HG02588 (cell line): ENCODE measurements around the gene ARHGEF12.

Experiments used
- ATAC-seq: cut with Tn5 transposase; IDR thresholded peaks from one replicate; pipeline ENCODE4 v1.9.1; 2021; ENCODE audit warnings: mild to moderate bottlenecking, moderate library complexity; ENCODE audit not compliant: unreplicated experiment

Gene ARHGEF12

DNA sequence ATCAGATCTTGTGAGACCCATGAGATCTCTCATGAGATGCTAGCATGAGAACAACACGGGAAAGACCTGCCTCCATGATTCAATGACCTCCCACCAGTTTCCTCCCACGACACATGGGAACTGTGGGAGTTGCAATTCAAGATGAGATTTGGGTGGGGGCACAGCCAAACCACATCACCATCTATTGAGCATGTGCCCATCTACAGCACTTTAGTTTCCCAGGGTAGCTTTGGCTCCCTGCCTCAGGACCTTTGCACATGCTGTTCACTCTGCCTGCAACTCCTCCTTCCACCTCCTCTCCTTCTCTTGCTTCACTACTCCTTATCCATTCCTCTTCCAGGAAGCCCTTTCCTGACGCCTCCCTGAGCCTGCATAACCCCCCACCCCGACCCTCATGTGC, 192.5 kb downstream of the ARHGEF12 start:
- ATAC-seq: no peak

DNA sequence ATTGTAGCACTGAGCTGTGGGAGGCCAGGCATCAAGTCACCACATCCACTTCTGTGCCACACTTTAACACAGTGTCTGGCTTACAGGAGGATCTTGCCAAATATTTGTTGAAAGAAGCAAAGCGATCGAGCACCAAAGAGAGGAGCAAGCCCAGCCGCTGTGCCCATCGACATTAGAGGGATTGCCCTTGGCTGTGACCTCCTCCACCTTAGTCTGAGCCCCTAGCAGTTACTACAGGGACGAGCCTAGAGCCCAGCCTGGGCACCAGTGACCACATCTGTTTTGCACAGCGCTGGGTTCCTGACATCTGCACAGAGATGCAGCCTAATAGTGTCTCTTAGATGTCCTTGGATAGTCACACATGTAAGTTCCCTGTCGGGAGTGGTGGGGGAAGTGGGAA, 193.0 kb downstream of the ARHGEF12 start:
- no peak for ATAC-seq

DNA sequence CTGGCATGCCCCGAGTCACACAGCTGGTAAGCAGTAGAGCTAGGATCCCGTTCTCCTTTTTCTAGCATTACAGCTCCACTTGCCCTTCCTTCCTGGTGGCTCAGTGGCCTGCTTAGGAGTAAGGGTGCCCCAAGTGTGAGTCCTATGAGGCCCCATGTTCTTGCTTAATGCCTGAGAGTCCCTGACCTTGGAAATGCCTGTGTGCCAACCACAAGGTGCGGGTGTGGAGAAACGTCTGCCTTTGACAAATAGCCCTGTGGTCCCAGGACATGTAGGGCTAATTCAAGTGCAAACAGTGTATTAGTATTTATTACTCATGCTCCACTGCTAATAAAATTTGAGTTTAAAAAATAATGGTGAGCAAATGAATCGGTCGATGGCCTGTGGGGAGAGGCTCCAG, 193.7 kb downstream of the ARHGEF12 start:
- no peak for ATAC-seq

DNA sequence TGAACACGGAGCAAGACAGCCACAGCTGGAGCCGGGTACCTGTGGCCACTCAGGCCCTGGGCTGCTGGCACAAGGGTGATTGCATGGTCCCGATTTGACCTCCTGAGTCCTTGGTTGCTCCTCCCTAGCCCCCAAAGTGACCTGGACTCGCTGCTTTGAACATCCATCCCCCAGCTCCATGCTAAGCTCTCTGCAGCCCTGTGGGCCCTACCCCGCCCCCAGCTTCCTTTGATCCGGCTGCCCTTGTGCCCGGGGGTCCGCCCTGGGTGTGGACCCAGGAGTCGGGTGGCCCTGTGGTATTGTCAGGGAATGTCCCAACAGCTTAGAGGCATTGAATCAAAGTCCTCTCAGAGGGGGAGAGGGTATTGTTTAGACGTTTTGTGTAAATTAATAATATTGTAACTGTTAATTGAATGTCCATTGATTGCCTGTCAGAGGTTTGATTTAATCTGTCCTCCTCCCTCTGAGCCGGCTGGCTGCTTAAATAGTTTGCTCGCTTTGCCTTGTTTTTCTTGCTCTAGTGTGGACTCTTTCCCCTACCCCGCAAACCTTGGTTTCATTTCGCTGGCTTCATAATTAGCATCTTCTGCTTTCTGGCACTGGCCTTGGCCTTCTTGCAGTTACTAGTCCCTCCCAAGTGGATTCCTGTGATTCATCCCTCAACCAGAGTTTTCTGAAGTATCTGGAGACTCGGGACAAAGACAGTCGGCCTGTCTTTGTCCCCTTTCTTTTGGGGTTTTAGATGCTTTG, 196.0 kb downstream of the ARHGEF12 start:
- no peak for ATAC-seq

DNA sequence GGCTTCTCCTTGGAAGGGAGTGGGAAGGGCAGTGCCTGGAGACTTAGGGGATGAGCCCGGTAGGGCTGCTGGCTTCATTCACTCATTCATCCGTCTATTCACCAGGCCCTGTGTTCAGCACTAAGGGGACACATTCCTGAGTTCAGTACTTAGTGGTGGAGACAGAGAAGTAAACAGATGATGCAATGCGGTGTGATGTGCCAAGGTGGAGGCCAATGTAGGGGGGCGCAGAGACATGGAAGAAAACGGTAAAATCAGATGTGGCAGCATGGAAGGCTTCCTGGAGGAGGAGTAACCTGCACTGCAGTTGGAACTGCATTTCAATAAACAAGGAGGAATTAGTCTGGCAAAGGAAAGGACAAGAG, 196.6 kb downstream of the ARHGEF12 start:
- ATAC-seq: no peak

DNA sequence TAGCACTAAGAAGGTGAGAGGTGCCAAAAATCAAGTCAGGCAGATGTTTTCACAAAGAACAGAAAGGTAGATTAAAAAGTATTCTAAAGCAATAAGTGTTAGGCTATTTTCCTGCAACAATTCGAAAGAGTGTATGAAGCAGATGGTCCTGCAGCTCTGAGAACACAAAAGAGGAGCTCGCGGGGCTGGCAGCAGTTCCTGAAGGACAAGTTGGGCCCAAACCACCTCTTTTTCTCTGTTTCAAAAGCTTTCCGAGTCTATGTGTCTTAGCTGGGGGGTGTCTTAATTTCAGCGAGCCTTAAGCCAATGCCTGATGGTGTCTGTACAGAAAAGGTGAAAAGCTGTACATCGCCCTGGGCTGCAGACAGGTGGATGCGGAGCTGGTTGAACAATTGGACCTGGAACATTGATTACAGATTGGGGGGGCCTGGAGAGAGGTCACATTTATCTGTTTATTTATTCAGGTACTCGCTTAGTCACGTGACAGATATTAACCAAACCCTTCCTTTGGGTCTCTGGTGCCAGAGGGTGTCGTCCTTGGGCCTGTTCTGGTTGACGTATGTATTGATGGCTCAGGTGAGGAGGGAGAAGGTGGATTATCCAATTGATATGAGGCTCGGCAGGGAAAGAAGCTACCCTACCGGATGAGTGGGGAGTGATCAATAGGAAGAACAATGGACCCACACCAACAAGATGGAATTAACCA, 200.0 kb downstream of the ARHGEF12 start:
- ATAC-seq: no peak

DNA sequence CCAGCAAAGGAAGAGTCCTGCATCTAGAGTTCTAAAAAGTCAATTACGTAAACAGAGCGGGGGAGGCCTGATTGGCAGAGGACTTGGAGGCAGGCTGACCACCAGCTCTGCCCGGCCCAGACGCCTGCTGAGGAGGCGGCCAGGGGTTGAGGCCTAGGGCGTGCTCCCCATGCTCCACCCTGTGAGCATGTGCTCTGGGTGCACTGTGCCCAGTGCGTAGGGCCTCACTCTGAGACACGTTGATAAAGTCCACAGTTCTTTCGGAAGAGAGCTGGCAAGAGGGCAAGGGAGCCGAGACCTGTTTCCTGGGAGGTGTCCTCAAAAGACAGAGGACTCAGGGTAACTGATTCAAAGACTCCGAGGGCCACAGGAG, 200.6 kb downstream of the ARHGEF12 start:
- no peak for ATAC-seq

DNA sequence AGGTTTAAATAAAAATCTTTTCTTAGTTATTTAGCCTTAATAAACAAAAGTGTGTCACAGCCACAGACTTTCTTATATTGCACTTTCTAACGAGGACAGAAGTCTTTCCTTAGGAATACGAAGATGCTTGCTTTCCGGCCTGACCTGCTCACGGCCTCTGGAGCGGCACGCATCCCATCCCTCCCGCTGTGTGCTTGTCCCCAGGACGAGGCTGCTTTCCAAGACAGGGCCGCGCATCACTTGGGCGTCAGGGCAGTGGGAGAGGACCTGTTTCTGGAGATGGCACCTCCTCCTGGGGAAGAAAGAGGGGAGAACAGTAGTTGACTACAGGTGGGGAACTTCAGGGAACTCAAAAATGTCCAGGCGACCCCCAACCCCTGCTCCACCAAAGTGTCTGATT, 201.8 kb downstream of the ARHGEF12 start:
- ATAC-seq: no peak

DNA sequence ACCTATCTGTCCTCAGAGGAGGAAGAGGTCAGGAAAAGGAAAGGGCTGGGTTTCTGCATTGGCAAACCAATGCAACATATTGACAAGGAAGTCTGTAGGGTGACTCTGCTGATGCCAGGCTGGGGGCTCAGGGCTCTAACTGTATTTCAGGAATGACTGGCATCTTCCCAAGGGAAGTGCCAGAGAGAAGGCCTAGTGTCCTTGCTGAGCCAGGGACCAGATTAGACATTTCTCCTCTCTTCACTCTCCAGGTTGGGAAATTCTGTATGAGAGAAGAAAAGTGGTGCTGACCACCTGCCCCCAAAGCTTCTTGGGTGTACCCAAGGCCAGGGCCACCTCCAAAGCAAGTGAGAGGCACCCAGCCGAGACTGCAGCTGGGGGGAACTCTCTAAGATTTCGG, 202.5 kb downstream of the ARHGEF12 start:
- ATAC-seq: no peak
